ENCODE data around the gene VPS13C. TPM values are rescaled to one million over a fixed set of nuclear protein-coding genes. Genes with fewer than 3 reads are reported as not detected.

The VPS13C gene
- total and polyA plus RNA-seq, 2 experiments from 2014 or later: 8.7 to 21.7 TPM

- TF ChIP-seq EZH2 (IDR thresholded peaks at IDR 0.05; ENCODE audit: insufficient read depth, poor library complexity, severe bottlenecking) (no peak), EZH2phosphoT487 (IDR thresholded peaks at IDR 0.05; ENCODE audit: insufficient read depth, low read depth) (no peak)
Measured at GRCh38 chr15:61820212-61820611, 240.0 kb downstream of the VPS13C start.

GRCh38 chr15:61819386-61819785 lies 240.9 kb downstream of the VPS13C start:
- H3K9me2 ChIP-seq (ENCODE audit: insufficient read depth): no peaks in the 10 kb centered on the region
- no peak overlapping the region for H3K4me3 ChIP-seq
- H2AFZ ChIP-seq: no peak overlapping the region
- H3K4me2 ChIP-seq (ENCODE audit: unreplicated experiment): no peak overlapping the region
- H4K20me1 ChIP-seq (ENCODE audit: insufficient read depth): no peaks in the 10 kb centered on the region
- in situ Hi-C loops (cut with MboI): no loop called here
- H3F3A ChIP-seq (ENCODE audit: insufficient read depth): no peaks in the 10 kb centered on the region
- TF ChIP-seq EZH2 (IDR thresholded peaks at IDR 0.05; ENCODE audit: insufficient read depth, poor library complexity, severe bottlenecking): no peak
- TF ChIP-seq EZH2phosphoT487 (IDR thresholded peaks at IDR 0.05; ENCODE audit: insufficient read depth, low read depth): no peak
- H3K27me3 ChIP-seq (replicated peaks; ENCODE audit: insufficient read depth): peaks cover 30% of the 10 kb centered on the region; the same call in 1 of the 2 replicates
- 50 to 52% methylated on average over 9 of the region's 9 CpGs for WGBS, 2 experiments (ENCODE audit: low coverage in 1 of 2, low lambda C conversion rate in 2 of 2, missing lambda C conversion rate in 2 of 2)
- no peak overlapping the region for H3K27ac ChIP-seq
- H3K9me3 ChIP-seq (ENCODE audit: low read depth): no peaks in the 10 kb centered on the region
- H3K4me1 ChIP-seq (ENCODE audit: insufficient read depth): no peaks in the 10 kb centered on the region
- no peaks in the 10 kb centered on the region for H3K79me2 ChIP-seq (ENCODE audit: insufficient read depth)
- H3K9ac ChIP-seq: no peak overlapping the region
- no peaks in the 10 kb centered on the region for H3K36me3 ChIP-seq (ENCODE audit: low read depth)
- DNase-seq: no peak

More at GRCh38 chr15:61820212-61820611, 240.0 kb downstream of the VPS13C start:
- Histone ChIP-seq H2AFZ (no peak overlapping the region), H3K4me3 (no peak overlapping the region), H3K9me3 (ENCODE audit: low read depth) (no peaks in the 10 kb centered on the region), H3K36me3 (ENCODE audit: low read depth) (no peaks in the 10 kb centered on the region), H3K4me2 (ENCODE audit: unreplicated experiment) (no peak overlapping the region), H3K9ac (no peak overlapping the region), H3K9me2 (ENCODE audit: insufficient read depth) (no peaks in the 10 kb centered on the region), H3K27ac (no peak overlapping the region), H3K4me1 (ENCODE audit: insufficient read depth) (no peaks in the 10 kb centered on the region), H3F3A (ENCODE audit: insufficient read depth) (no peaks in the 10 kb centered on the region), H3K27me3 (replicated peaks; ENCODE audit: insufficient read depth) (peaks cover 22% of the 10 kb centered on the region; the same call in 1 of the 2 replicates), H3K79me2 (ENCODE audit: insufficient read depth) (no peaks in the 10 kb centered on the region), H4K20me1 (ENCODE audit: insufficient read depth) (no peaks in the 10 kb centered on the region)
- WGBS, 2 experiments (ENCODE audit: low coverage in 1 of 2, low lambda C conversion rate in 2 of 2, missing lambda C conversion rate in 2 of 2): 64 to 65% methylated on average over 9 of the region's 9 CpGs
- in situ Hi-C loops (cut with MboI): no loop called here
- DNase-seq: no peak

- TF ChIP-seq EZH2phosphoT487 (IDR thresholded peaks at IDR 0.05; ENCODE audit: insufficient read depth, low read depth) (no peak), EZH2 (IDR thresholded peaks at IDR 0.05; ENCODE audit: insufficient read depth, poor library complexity, severe bottlenecking) (no peak)
- Histone ChIP-seq H3K36me3 (ENCODE audit: low read depth) (no peaks in the 10 kb centered on the region), H3K9ac (no peak overlapping the region), H3K9me3 (ENCODE audit: low read depth) (no peaks in the 10 kb centered on the region), H3K4me2 (ENCODE audit: unreplicated experiment) (no peak overlapping the region), H3K4me3 (no peak overlapping the region), H3K4me1 (ENCODE audit: insufficient read depth) (no peaks in the 10 kb centered on the region), H3K27me3 (replicated peaks; ENCODE audit: insufficient read depth) (peaks cover 30% of the 10 kb centered on the region; the same call in 1 of the 2 replicates), H2AFZ (no peak overlapping the region), H4K20me1 (ENCODE audit: insufficient read depth) (no peaks in the 10 kb centered on the region), H3K79me2 (ENCODE audit: insufficient read depth) (no peaks in the 10 kb centered on the region), H3K9me2 (ENCODE audit: insufficient read depth) (no peaks in the 10 kb centered on the region), H3K27ac (no peak overlapping the region), H3F3A (ENCODE audit: insufficient read depth) (no peaks in the 10 kb centered on the region)
- 63 to 69% methylated on average over 2 of the region's 2 CpGs for WGBS, 2 experiments (ENCODE audit: low coverage in 1 of 2, low lambda C conversion rate in 2 of 2, missing lambda C conversion rate in 2 of 2)
- in situ Hi-C loops (cut with MboI): no loop called here
- DNase-seq: no peak
Measured at GRCh38 chr15:61818801-61819200, 241.4 kb downstream of the VPS13C start.

GRCh38 chr15:61816856-61817255 lies 243.4 kb downstream of the VPS13C start:
- Histone ChIP-seq H3K9me2 (ENCODE audit: insufficient read depth) (no peaks in the 10 kb centered on the region), H3K9ac (no peak overlapping the region), H4K20me1 (ENCODE audit: insufficient read depth) (no peaks in the 10 kb centered on the region), H3K4me1 (ENCODE audit: insufficient read depth) (no peaks in the 10 kb centered on the region), H3K27ac (no peak overlapping the region), H3K4me2 (ENCODE audit: unreplicated experiment) (no peak overlapping the region), H3K9me3 (ENCODE audit: low read depth) (no peaks in the 10 kb centered on the region), H2AFZ (no peak overlapping the region), H3K4me3 (no peak overlapping the region), H3F3A (ENCODE audit: insufficient read depth) (no peaks in the 10 kb centered on the region), H3K79me2 (ENCODE audit: insufficient read depth) (no peaks in the 10 kb centered on the region), H3K27me3 (replicated peaks; ENCODE audit: insufficient read depth) (peaks cover 39% of the 10 kb centered on the region; the same call in 1 of the 2 replicates), H3K36me3 (ENCODE audit: low read depth) (no peaks in the 10 kb centered on the region)
- 49 to 57% methylated on average over 6 to 7 of the region's 7 CpGs for WGBS, 2 experiments (ENCODE audit: low coverage in 1 of 2, low lambda C conversion rate in 2 of 2, missing lambda C conversion rate in 2 of 2)
- DNase-seq: no peak
- in situ Hi-C loops (cut with MboI): no loop called here
- TF ChIP-seq EZH2 (IDR thresholded peaks at IDR 0.05; ENCODE audit: insufficient read depth, poor library complexity, severe bottlenecking): no peak
- TF ChIP-seq EZH2phosphoT487 (IDR thresholded peaks at IDR 0.05; ENCODE audit: insufficient read depth, low read depth): no peak
